Measurements from ENCODE around the gene GABRG3.

- no peak for TF ChIP-seq EP300 (IDR thresholded peaks at IDR 0.05)
- TF ChIP-seq, protein P1, sequence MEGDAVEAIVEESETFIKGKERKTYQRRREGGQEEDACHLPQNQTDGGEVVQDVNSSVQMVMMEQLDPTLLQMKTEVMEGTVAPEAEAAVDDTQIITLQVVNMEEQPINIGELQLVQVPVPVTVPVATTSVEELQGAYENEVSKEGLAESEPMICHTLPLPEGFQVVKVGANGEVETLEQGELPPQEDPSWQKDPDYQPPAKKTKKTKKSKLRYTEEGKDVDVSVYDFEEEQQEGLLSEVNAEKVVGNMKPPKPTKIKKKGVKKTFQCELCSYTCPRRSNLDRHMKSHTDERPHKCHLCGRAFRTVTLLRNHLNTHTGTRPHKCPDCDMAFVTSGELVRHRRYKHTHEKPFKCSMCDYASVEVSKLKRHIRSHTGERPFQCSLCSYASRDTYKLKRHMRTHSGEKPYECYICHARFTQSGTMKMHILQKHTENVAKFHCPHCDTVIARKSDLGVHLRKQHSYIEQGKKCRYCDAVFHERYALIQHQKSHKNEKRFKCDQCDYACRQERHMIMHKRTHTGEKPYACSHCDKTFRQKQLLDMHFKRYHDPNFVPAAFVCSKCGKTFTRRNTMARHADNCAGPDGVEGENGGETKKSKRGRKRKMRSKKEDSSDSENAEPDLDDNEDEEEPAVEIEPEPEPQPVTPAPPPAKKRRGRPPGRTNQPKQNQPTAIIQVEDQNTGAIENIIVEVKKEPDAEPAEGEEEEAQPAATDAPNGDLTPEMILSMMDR (IDR thresholded peaks at IDR 0.05) = no peak
- TF ChIP-seq POLR2A (IDR thresholded peaks at IDR 0.05; ENCODE audit: low read depth) = no peak
Measured at GRCh38 chr15:27135151-27135550, 164.2 kb downstream of the GABRG3 start.
